SH-SY5Y (cell line): ENCODE measurements around the gene TSPAN5.

ENCODE experiments used
- GATA2 ChIP-seq: IDR thresholded peaks from 2 replicates; pipeline ENCODE4 v1.6.1; 2011; ENCODE audit warnings: mild to moderate bottlenecking, low read depth, low read length
- GATA3 ChIP-seq: IDR thresholded peaks from 2 replicates; pipeline ENCODE4 v1.6.1; 2011; ENCODE audit warnings: low read depth, mild to moderate bottlenecking, low read length, moderate library complexity

DNA sequence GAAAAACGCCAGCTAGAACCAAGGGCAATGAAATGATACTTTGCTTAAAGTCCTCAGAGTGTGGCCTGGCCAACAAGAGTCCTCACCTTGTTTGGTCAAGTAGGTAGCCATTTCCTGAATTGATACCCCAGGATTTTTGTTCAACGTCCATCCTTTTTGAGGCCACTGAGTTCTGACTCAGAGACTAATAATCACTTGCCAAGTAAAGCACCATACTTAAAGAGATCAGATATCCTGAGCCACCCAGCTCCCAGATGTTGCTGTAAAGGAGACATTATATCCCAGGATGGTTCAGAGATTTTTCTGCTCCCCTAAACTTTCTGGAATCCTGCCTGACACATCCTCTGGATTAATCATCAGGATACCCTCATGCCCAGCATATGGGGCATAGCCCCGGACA is 206.3 kb downstream of the TSPAN5 start:
- no peak for TF ChIP-seq GATA3
- no peak for TF ChIP-seq GATA2
